Inflammatory macrophage treated with lipopolysaccharide for 4 hours (primary cell): ENCODE data around the gene LNP1.
"Not testable (repeated sequence)": the region's sequence is repeated elsewhere in the genome, so short reads cannot be mapped to it uniquely, and the experiment has no call there.

Experiments
- DNase-seq: peaks from one replicate; pipeline ENCODE4 v3.0.0-alpha.2; 2020

The LNP1 gene

DNA sequence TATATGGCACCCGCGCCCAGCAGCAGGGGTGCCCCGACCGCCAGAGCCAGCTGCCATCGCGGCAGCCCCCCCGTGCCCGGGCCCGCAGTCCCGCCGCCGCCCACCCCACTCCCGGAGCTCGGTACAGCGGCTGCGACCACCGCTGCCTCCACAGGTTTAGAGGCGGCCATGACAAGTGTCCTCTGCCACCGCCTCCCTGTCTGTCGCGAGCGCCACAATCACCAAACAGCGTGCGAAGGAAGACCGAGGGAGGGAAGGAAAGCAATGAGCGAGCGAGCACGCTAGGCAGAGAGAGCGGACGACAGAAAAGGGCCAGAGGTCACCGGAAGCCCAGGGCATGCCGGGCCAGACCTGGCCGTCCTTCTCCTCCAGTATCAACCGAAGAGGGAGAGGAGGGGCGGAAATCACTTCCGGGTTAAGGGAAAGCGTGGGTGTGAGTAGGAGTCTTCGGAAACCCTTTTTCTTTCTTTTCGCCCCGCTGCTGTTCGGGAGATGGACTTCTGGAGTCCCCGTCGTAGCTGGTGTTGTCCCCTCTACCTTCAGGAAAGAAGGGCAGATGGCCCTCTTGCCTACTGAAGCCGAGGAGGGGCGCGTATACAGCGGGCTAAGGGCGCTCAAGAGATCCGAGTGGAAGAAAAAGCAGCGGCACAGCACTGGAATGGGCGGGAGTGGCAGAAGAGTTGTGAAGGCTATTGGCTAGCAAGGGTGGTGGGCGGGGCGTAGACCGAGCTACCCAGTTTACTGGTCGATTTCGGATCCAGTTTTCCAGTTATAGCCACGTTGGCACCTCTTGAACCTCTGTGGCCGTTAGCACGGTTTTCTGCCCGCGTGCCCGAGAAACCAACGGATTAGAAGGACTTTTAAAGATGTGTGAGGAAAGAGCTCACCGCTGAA is at the start of gene LNP1, which contains the start of gene TOMM70:
LNP1 (plus strand) TSS at position 760 of the 894 bp plus-strand sequence. CDS start 28,191 bp downstream, outside the sequence.
TOMM70 (minus strand) TSS at position 310 of the 894 bp plus-strand sequence; CDS start at position 170, 140 bp downstream.
- peak; percentile 98 for DNase-seq

GRCh38 chr3:100351770-100352169 is 49.6 kb upstream of the LNP1 start:
- DNase-seq: not testable (repeated sequence)

DNA sequence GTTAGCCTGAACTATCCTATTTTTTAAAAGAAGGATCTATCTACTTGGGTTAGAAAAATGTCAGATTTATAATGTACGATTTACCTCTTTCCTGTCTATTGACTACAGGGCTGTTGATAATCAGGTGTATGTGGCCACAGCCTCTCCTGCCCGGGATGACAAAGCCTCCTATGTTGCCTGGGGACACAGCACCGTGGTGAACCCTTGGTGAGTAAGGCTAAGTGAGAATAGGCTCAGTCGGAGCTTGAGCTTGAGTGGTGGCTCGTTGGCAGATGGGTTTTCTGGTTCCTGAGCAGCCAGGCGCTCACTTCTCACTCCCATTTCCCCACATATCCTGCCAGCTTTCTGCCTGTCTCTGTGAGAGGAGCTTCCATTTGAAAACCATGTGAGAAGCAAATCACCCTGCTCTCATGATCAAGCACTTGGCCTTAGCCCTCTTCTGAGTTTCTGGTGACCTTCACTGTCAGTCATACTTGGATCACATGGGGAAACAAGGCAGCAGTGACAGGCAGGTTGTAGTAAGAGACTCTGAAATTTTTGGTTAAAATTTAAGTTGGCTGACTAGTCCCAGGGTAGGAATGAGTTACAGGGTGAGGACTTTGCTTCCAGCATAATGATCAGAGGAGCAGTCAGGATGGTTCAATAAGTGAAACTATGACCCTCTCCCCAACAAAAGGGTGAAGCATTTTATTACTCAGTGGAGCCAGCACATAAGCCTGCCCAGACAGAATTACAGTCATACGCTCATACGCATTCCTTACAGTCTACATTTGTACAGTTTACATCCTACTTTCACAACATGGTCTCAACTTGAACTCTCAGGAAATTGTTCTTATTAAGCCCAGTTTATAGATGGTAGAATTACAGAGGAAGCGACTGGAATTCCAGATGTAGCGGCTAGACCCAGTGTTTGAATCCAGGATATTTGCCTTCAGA is 48.8 kb upstream of the LNP1 start:
- no peak for DNase-seq

DNA sequence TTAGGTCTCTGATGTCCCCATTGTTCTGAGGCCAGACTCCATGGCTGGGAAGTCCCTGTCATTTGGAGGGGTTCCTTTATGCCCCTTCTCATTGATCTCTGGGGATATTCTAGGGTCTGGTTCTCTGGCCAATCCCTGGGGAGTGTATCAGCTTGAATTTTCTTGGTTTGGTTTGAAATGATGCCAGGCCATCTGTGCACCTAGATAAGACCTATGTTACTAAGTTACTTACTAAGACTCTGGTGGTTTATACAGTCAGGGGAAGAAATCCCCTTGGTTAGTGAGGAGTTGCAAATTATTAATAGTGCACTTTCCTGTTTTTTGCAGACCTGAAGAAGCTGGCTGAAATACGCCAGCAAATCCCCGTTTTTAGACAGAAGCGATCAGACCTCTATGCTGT is 46.5 kb upstream of the LNP1 start:
- DNase-seq: no peak

DNA sequence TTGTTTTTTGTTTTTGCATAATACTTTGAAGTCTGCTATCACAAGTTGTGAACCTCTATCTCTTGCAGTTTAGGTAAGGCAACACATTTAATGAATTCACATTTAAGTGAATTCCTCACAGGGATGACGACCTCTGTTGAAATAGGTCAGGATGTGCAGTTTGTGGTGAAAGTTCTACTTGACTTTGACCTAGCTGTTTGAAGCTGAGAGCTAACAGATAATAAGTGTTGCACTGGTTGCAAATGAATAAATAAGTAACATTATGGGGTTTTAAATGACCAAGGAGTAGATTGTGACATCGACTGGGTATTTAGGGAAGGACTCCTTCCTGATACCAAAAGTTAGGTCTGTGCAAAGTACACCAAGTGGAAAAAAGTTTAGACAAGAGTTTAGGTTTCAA is 42.9 kb upstream of the LNP1 start:
- DNase-seq: no peak

- no peak for DNase-seq
Measured at GRCh38 chr3:100359035-100359434, 42.3 kb upstream of the LNP1 start.

DNA sequence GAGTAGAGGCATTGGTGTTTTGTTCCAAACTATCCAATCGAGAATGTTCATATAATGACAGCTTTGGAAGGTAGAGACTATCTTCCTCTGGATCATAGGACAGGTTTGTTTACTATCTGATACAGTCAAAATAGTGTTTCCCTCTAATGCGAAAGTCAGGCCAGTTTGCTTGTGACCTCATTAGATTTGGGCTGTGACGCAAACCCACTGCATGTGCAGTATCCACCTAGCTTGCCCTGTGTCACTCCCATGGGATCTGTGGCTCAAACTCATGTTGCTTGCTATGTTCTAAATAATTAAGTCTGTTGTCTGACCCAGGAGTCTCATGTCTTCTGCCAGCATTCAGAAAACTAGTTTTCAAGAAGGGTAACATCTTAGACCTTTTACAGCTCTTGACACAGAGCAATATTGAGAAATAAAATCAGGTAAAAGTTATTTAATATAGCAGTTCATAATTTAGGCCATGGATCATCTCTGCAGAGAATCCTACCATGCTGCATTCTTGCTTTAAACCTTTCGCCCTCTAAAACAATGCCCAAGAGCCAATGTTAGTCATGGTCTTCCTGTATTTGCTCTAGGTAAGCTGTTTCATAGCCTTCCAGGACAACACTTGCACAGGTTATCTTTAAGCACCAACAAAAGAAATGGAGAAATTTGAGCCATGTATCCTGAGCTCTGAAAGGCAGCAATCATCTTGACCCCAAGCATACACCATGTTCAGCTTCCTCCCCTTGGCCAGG is 40.4 kb upstream of the LNP1 start:
- DNase-seq: no peak

DNA sequence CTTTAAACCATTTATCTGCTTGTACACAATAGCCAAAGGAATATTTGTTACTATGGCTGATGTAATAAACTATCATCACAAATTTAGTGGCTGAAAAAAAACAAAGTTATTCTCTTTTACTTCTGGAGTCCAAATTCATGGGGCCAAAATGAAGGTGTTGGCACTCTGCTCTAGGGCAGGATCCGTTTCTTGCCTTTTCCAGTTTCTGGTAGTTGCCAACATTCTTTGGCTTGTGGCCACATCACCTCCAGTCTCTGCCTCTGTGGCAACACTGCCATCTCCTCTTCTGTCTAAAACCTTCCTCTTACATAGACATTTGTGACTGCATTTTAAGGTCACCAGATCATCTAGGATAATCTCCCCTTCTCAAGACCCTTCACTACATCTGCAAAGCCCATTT is 39.4 kb upstream of the LNP1 start:
- DNase-seq: no peak

DNA sequence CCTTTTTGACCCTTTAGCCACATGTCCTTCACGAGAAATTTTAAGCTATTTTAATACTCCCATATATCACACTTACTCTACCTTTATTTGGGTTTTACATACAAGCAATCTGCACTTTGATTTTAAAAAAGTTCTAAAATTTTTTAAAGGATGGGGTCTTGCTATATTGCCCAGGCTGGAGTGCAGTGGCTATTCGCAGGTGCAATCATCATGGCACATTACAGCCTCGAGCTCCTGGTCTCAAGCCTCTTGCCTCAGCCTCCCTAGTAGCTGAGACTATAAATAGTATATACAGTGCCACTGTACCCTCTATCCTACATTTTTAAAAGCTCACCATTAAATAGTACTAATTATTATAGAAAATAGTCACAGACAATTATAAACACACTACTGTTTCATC is 36.9 kb upstream of the LNP1 start:
- DNase-seq: no peak

- no peak for DNase-seq
Measured at GRCh38 chr3:100366424-100366823, 34.9 kb upstream of the LNP1 start.

DNA sequence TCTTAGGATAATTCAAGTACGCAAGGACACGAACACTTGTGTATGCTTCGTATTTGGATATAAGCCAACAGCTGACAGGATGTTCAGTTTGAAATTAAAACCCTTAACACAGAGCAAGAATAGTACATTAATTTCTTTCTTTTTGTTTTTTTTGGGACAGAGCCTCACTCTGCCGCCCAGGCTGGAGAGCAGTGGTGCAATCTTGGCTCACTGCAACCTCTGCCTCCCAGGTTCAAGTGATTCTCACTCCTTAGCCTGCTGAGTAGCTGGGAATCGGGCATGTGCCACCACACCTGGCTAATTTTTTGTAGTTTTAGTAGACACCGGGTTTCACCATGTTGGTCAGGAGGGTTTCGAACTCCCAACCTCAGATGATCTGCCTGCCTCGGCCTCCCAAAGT is 32.9 kb upstream of the LNP1 start:
- no peak for DNase-seq

DNA sequence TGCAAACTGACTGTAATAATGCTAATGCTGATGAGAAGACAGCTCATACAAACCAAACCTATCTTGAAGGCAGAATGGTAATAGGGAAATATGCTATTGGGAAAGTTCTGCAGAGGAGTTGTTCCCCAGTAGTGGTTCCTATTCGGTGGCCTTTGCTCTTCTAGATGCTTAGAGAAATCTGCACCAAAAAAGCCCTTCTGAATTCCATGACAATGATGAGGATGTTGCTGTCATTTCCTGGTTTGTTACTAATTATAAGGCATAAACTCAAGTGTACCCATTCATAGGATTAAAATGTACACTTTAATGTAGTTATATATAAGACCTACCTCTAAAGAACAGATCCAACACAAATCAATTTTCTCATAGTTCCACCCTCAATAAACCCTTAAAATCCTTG is 30.6 kb upstream of the LNP1 start:
- DNase-seq: peak; percentile 12

GRCh38 chr3:100374521-100374920 is 26.8 kb upstream of the LNP1 start:
- DNase-seq: no peak

GRCh38 chr3:100376301-100376700 is 25.0 kb upstream of the LNP1 start:
- DNase-seq: no peak

DNA sequence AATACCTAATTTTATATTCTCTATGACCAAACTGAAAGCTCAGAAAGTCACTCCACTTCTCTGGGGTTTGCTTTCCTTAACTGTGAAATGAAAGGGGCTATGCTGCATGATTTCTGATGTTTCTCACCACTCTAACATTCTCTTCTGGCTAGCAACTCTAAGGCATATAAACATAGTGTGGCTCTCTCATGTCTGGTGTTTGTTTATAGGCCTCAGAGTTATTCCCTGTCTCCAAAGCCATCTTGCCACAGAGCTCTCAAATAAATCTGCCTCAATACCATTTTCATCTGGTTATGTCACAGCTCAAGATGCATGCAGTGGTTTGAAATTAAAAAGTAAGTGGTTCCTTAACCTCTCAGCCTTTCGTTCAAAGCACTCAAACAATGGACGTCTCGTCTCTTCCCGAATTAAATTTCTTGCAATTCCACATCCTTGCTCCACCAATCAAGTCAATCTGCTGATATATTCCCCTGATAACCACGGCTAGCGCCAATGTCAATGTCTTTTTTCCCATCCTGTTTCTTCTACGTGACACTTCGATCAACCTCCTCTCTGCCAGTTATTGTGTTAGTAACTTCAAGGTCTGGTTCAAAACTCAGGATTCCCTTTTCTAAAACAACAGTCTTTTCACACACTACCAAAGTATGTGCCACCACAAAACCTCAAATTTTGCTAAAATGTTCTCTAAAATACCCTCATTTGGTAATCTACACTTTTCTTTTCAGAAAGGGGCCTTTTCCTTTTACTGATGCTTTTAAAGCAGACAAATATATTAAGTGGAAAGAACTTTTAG is 16.4 kb upstream of the LNP1 start:
- no peak for DNase-seq

- DNase-seq: no peak
Measured at GRCh38 chr3:100386437-100387074, 14.8 kb upstream of the LNP1 start.

DNA sequence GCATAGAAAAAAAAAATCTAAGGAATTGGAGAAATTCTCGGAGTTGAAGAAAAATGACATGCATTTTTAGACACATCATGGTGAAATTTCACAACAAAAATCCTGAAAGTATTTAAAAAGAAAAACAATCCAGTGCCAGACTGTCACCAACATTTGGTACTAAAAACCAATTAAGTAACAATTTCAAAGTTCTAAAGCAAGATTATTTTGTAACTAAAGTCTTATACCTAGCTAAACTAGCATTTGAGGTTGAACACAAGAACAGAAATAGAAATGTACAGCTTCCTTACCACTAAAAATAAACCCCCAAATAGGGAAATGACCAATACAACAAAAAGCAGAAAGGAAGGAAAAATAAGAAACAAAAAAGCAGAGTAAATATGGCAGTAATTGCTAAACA is 12.3 kb upstream of the LNP1 start:
- no peak for DNase-seq

GRCh38 chr3:100395679-100396431 is 5.5 kb upstream of the LNP1 start:
- no peak for DNase-seq

DNA sequence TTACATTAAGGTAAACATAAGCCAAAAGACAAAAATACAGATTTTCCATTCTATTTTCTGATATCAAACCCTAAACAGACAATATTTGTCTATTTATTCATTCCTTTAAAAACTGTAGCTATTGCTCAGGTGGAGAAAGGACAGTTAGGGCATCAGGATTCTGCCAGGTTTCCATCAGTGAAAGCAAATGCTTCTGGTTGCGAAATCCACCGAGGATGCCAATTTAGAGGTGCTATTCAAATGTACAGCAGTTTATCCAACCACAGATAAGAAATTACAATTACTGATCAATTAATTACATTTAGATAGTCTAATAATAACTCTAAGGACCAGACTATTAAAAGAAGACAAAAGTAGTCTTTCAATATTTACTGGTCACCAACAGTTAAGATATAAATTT is 4.4 kb upstream of the LNP1 start:
- no peak for DNase-seq

DNA sequence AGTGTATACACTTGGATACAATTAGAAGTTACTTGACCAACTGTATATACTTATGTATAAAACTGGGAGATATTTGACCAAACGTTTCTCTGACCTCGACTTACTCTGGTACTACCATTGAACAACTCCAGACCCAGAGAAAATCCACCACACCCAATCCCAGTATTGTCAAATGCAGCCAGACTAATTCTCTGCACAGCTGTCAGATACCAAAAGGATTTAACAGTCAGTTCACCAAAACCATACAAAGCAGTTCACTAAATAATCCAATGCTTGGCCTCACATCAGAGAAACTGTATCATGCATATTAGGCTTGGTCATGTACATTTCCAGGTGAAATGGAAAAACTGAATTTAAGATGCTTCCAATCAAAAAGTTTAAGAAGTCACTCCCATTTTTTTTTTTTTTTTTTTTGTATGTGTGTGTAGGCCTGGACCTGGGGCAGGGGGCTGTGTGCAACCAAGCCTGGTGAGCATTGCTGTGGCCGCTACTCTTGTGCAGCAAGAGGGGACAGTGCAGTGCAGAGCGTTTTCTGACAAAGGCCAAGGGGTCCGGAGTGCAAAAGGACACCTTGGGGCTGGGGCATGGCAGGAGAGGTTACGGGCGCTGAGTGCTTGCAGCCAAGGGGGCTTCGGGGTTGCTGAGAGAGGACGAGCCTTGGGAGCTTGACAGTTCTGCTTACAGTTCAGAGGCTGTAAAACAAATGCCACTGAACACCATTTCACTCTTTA is 1.8 kb upstream of the LNP1 start:
- no peak for DNase-seq
